GM18499 (cell line): Measurements from ENCODE around the gene MT1F.
"Not testable (repeated sequence)": the region's sequence is repeated elsewhere in the genome, so short reads cannot be mapped to it uniquely, and the experiment has no call there.

ENCODE experiments used
- ATAC-seq: cut with Tn5 transposase; IDR thresholded peaks from one replicate; pipeline ENCODE4 v1.9.1; 2021; ENCODE audit warnings: moderate number of reproducible peaks; ENCODE audit not compliant: insufficient read depth, unreplicated experiment

MT1F gene

GRCh38 chr16:56669840-56670619 is 12.3 kb downstream of the MT1F start:
- ATAC-seq, result no peak

GRCh38 chr16:56670620-56670934 is 12.8 kb downstream of the MT1F start:
- ATAC-seq, result no peak

GRCh38 chr16:56671691-56672090 is 13.9 kb downstream of the MT1F start:
- ATAC-seq, result not testable (repeated sequence)

GRCh38 chr16:56672171-56672570 is 14.4 kb downstream of the MT1F start:
- ATAC-seq, result not testable (repeated sequence)

DNA sequence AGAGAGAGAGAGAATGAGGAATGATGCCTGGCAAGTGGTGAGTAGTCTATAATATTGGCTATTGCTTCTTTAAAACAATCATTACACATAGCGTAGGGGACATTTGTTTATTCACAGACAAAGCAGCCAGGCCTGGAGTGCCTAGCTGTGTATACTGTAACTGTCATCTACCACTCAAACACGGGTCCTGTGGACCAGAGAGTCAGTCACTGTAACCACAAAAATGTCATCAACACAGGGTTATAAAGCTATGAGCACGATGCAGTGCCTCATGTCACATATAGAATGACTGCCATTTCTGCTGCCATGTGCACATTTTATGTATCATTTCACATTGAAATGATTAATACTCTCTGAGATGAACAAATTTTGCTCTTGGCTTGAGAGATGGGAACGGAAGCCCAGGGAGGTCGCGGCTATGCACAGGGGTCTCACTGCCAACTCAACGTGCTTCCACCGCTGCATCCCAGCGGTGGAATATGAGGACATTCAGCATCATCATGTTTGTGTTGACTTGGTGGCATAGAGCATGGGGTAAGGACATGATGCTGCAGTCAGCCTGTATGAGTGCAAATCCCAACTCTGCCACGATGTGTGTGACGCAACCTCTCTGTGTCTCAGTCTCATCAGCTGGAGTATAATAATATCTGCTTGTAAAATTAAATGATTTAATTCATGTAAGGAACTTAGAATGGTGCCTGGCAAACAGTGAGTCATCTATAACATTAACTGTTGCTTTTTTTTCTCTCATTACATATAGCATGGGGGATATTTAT is 15.2 kb downstream of the MT1F start:
- ATAC-seq, result no peak

- ATAC-seq, result no peak
Observed at GRCh38 chr16:56673921-56674320, 16.2 kb downstream of the MT1F start.

DNA sequence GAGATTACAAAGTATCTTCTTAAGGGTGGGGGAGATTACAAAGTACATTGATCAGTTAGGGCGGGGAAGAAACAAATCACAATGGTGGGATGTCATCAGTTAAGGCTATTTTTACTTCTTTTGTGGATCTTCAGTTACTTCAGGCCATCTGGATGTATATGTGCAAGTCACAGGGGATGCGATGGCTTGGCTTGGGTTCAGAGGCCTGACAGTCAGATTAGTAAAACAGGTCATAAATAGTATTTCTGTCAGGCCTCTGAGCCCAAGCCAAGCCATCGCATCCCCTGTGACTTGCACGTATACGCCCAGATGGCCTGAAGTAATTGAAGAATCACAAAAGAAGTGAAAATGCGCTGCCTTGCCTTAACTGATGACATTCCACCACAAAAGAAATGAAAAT is 16.8 kb downstream of the MT1F start:
- ATAC-seq, result not testable (repeated sequence)

DNA sequence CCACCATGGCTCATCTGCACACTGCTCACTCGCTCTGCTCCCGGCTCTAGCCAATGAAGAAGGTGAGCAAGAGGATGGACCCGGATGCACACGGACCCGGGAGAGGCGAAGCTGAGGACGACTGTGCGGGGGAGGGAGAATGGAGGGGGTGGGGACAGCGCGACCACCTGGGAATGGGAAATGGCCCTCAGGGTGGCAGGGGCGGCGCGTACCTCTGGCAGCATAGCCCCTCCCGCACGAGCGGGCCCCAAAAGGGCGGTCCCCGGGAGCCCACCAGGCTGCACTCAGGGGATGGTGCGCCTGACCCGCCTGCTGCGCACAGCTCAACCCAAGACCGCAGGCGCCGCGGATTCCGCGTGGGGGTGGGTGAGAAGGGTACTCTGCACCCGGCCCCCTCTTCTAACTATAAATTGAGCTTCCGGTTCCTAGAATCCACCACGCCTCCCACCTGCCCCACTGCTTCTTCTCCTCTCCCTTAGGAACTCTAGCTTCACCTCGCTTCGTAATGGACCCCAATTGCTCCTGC is 18.0 kb downstream of the MT1F start:
- no peak for ATAC-seq

DNA sequence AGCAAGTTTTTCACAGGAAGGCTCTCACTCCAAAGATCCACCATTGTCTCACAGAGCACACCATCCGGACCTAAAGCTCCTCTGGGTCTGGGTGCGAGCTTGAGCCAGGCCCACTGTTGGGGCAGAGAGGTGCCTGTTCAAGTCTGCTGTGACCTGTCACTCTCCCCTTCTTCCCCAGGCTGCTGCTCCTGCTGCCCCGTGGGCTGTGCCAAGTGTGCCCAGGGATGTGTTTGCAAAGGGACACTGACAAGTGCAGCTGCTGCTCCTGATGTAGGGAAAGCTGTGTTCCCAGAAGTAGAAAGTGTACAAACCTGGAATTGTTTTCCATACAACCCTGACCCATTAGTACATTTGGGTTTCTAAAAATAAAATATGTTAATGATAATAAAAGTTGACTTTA is 19.7 kb downstream of the MT1F start:
- ATAC-seq, result no peak

DNA sequence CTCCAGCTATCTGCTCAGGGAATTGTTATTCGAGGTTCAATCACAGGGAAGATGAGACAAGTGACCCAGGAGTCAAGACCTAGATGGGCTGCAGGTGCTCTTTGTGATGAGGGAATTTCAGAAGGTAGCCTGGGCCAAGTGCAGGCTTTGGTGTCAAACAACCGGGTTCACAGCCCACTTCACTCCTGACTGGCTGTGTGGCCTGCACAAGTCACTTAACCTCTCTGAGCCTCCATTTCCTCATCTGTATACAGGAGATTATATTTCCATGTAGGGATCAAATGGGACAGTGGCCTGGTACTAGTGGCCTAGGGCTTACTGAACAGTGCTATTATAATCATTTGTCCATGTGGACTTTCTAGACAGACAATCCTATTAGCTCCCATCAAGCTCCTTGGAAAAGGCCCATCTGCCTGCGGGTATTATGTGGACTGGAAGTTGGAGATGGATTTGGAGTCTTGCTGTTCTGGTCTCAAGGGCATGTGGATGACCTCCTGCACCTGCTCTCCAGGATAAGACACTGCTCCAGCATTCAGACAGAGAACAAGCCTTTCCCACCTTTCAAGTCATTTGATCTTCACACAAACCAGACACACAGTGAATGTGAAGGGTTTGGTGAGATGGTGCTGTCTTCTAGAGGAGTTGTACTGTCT is 21.4 kb downstream of the MT1F start:
- no peak for ATAC-seq

- ATAC-seq, result no peak
Observed at GRCh38 chr16:56679818-56680217, 22.1 kb downstream of the MT1F start.

GRCh38 chr16:56681939-56682702 is 24.4 kb downstream of the MT1F start, which contains the start of gene MT1X:
Gene MT1X, plus strand, starts transcription at chr16:56682470. Its CDS starts 71 bp downstream, at chr16:56682541.
- ATAC-seq, result peak; percentile 58

DNA sequence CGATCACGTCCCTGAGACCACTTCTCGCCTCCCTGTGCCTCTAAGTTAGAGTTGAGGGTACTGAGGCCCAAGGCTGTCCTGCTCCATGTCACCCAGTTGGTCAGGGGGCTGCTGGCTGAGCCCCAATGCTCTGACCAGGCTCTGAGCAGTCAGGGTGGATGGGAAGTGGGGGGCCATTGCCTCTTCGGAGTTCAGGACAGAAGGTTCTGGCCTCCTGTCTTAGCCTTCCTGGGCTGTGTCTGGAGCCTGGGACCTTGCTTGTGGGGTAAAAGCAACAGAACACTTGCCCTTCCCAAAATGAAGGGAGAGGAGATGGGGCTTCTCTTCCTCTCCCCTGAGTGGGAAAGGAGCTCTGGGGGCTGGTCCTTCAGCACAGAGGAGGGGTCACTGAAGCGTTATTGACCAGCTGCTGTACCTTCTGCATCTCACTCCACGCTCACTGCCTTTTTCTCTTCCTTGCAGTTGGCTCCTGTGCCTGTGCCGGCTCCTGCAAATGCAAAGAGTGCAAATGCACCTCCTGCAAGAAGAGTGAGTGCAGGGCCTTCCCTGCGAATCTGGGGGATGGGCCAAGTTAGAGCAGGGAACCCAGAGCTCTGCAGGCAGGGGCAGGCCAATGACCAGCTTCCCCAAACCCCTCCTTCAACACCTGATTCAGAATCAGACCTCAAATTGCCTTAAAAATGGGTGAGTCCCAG is 25.1 kb downstream of the MT1F start:
- no peak for ATAC-seq

- no peak for ATAC-seq
Observed at GRCh38 chr16:56683424-56684172, 25.8 kb downstream of the MT1F start.

DNA sequence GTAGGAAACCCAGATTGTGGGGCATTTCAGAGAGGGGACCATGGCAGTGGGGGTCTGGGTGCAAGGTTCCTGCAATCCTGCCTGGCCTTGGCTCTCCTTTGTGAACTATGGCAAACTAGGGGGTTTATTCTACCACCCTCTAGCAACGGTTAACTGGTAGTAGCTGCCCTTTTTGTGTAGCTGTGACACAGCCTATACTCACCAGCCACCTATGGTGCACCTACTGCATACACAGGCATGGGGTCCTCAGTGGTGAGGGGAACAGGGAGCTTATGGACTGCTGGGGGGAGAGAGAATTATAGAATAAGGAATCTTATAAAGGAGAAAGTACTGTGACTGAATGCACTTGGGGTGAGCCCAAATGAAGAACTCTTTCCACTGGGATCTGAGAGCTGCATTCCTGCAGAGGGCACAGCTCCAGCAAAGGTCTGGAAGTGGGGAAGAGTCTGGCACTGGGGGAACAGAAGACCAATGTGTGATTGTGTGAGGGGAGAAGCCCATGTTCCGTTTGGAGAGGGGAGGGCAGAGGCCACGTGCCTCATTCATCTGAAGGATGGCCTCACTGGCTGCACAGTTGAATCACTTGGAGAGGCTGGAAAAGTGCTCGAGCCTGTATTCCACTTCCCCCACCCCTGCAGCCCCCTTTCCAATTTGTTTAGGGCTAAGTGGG is 26.6 kb downstream of the MT1F start:
- ATAC-seq, result no peak

DNA sequence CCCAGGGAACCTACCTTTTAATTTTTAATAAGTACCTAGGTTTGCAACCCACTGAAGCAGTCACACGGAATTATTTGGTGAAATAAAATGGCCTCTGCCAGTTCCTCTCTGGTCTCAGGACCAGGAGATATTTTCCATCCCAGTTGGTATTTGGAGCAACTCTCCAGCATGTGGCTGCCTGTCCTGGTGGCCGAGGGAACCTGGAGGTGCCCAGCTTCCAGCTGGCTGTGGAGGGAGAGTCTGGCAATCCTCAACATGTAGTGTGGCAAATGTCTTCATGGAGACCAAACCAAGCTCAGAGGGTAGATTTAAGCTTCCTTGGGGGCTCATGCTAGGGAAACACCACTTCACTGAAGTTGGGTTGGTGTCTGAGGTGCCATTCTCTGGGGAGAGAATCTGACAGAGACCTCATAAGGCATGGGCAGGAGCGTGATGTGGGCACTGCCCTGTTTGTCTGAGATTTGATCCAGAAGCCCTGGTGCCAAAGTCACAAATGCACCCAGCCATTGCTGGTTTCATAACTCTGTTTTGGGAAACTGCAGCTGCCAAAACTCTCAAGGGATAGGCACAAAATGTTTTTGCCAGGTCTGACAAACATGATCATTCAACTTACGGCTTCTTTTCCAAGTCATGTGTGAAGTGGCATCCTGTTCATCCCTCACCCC is 27.3 kb downstream of the MT1F start:
- ATAC-seq, result no peak

DNA sequence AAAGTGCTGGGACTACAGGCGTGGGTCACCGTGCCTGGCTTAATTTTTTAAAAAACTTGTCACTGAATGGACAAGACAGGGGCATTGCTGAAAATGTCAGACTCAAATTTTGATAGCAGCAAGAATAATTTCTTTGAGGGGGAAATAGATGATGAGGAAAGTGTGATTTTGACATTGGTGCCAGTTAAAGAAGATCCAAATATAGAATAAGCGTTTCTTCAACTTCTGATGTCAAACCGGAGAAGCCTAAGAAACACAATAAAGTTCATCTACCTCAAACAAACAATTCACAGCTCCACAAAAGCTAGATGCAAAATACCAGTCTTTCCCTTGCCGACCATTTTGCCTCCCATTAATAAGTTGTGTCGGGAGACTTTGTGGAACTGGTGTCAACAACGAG is 29.0 kb downstream of the MT1F start:
- no peak for ATAC-seq

GRCh38 chr16:56688762-56689161 is 31.0 kb downstream of the MT1F start:
- ATAC-seq, result no peak
